A673 (cell line): ENCODE data around the gene PCP2. TPM values are rescaled to one million over a fixed set of nuclear protein-coding genes. Genes with fewer than 3 reads are reported as not detected.

Source experiments
- BruUV-seq: library from RNA; stranded (reverse); fragments of 400-500 nt; replicated peaks from 2 replicates; lab custom pipeline; 2021; lab: Mats Ljungman, UMichigan
- CTCF ChIA-PET: fragments of 300-600 bp; sonication (Branson Sonifier 250); formaldehyde crosslinking; loops from one replicate; lab custom pipeline; 2022; ENCODE audit warnings: antibody characterized with exemption; lab: Charles Lee
- POLR2A ChIA-PET: fragments of 300-600 bp; sonication (Branson Sonifier 250); formaldehyde crosslinking; loops from one replicate; lab custom pipeline; 2022; ENCODE audit warnings: antibody characterized with exemption; ENCODE audit not compliant: low non-redundant PET; lab: Charles Lee
- DNase-seq: peaks from one replicate; pipeline ENCODE4 v3.0.0-alpha.2; 2015; ENCODE audit warnings: low spot score
- H3K27ac ChIP-seq: fragments of 200-600 bp; sonication (generic); 2 replicates; pipeline ENCODE4 v1.5.1; 2016; ENCODE audit warnings: mixed run types, low read depth, mild to moderate bottlenecking, mixed read lengths, antibody characterized with exemption, low read length; ENCODE audit not compliant: poor library complexity, severe bottlenecking
- H3K27me3 ChIP-seq: fragments of 200-600 bp; sonication (generic); replicated peaks from 2 replicates; pipeline ENCODE4 v1.6.1; 2017; ENCODE audit warnings: mixed run types, low read depth, mild to moderate bottlenecking, mixed read lengths, antibody characterized with exemption, low read length; ENCODE audit not compliant: insufficient read depth, poor library complexity
- H3K36me3 ChIP-seq: fragments of 200-600 bp; sonication (generic); 2 replicates; pipeline ENCODE4 v1.6.1; 2016; ENCODE audit warnings: mixed run types, mild to moderate bottlenecking, mixed read lengths, antibody characterized with exemption, low read length; ENCODE audit not compliant: insufficient read depth, poor library complexity, severe bottlenecking
- H3K4me1 ChIP-seq: fragments of 200-600 bp; sonication (generic); 2 replicates; pipeline ENCODE4 v1.6.1; 2017; ENCODE audit warnings: mixed run types, mild to moderate bottlenecking, mixed read lengths, antibody characterized with exemption, low read length; ENCODE audit not compliant: insufficient read depth, poor library complexity, severe bottlenecking
- H3K4me3 ChIP-seq: fragments of 200-600 bp; sonication (generic); 2 replicates; pipeline ENCODE4 v1.5.1; 2016; ENCODE audit warnings: low read depth, mixed run types, mild to moderate bottlenecking, mixed read lengths, low read length; ENCODE audit not compliant: poor library complexity, severe bottlenecking
- H3K9me3 ChIP-seq: fragments of 200-600 bp; sonication (generic); 2 replicates; pipeline ENCODE4 v1.6.1; 2016; ENCODE audit warnings: mixed run types, low read depth, mild to moderate bottlenecking, mixed read lengths, antibody characterized with exemption, low read length; ENCODE audit not compliant: poor library complexity, severe bottlenecking
- CTCF ChIP-seq: fragments of 300-800, 200-600 bp; sonication (generic); conservative IDR thresholded peaks from 2 replicates; pipeline ENCODE4 v1.5.1; 2017; ENCODE audit warnings: low read depth, mild to moderate bottlenecking, antibody characterized with exemption, low read length, moderate library complexity, mixed read lengths
- EZH2 ChIP-seq: fragments of 200-600 bp; sonication (generic); IDR thresholded peaks from 2 replicates; pipeline ENCODE4 v1.6.1; 2017; ENCODE audit warnings: borderline replicate concordance, low read depth, mild to moderate bottlenecking, mixed read lengths, antibody characterized with exemption, low read length; ENCODE audit not compliant: poor library complexity, severe bottlenecking
- intact Hi-C: fragments of 100-400 bp; cut with micrococcal nuclease; formaldehyde crosslinking; loops from one replicate; pipeline ENCODE4 v1.10.0; 2022; ENCODE audit not compliant: unreplicated experiment
- total RNA-seq: library from RNA; stranded (reverse); gene quantifications from 2 replicates; pipeline ENCODE4 v1.2.3, GENCODE V29; 2021

PCP2 gene
- total RNA-seq, 1 experiment from 2014 or later: not detected

DNA sequence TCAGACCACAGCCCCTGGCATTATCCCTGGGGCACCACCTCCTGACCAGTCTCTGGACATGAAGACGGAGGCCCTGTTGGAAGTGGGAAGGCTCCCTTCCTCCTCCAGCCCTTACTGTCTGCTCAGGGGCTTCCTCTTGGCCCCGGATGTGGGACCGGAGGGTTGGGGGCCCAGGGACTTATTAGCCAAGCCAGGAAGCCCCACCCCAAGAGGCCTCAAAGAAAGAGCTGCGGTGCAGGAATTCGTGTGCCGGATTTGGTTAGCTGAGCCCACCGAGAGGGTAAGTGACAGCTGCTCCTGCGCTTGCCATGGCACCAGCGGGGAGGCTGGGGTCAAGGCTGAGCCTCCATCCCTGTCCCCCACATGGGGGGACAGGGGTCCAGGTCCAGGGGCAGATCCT, 35.3 kb upstream of the PCP2 start, which contains the start of gene RETN:
Gene RETN, plus strand, starts transcription at position 208 of the 400 bp plus-strand sequence. CDS start 278 bp downstream, outside the sequence.
- no peaks in the 10 kb centered on the region for H3K9me3 ChIP-seq
- no peak for TF ChIP-seq CTCF
- TF ChIP-seq EZH2: no peak
- BruUV-seq: no TSS peak
- no peak for DNase-seq
- no peak within 1 kb of the TSS for H3K4me3 ChIP-seq
- H3K27me3 ChIP-seq: no peaks in the 10 kb centered on the region
- POLR2A ChIA-PET: no interaction called here
- intact Hi-C loops: no loop called here
- H3K36me3 ChIP-seq: no peaks in the 10 kb centered on the region
- no peaks in the 10 kb centered on the region for H3K4me1 ChIP-seq
- CTCF ChIA-PET: no interaction called here
- no peak within 1 kb of the TSS for H3K27ac ChIP-seq

GRCh38 chr19:7665076-7665475, 31.6 kb upstream of the PCP2 start:
- Histone ChIP-seq H3K27me3 (no peaks in the 10 kb centered on the region), H3K36me3 (no peaks in the 10 kb centered on the region), H3K4me3 (no peak overlapping the region), H3K27ac (no peak overlapping the region), H3K9me3 (no peaks in the 10 kb centered on the region), H3K4me1 (no peaks in the 10 kb centered on the region)
- ChIA-PET CTCF (no interaction called here), POLR2A (no interaction called here)
- intact Hi-C loops: no loop called here
- TF ChIP-seq EZH2 (no peak), CTCF (no peak)
- DNase-seq: no peak
- BruUV-seq: no TSS peak

- Histone ChIP-seq H3K27ac (no peak overlapping the region), H3K27me3 (no peaks in the 10 kb centered on the region), H3K4me3 (no peak overlapping the region), H3K9me3 (no peaks in the 10 kb centered on the region), H3K4me1 (no peaks in the 10 kb centered on the region), H3K36me3 (no peaks in the 10 kb centered on the region)
- ChIA-PET POLR2A (no interaction called here), CTCF (interaction anchor here (0.6 kb wide), 1 partner anchor 17 kb away, joined by 4 read pairs; the partner anchor contains the start of gene TRAPPC5)
- intact Hi-C loops: no loop called here
- DNase-seq: no peak
- BruUV-seq: no TSS peak
- no peak for TF ChIP-seq CTCF
- TF ChIP-seq EZH2: no peak
Observed at GRCh38 chr19:7663706-7664105, 30.2 kb upstream of the PCP2 start.
